GM19395 (cell line): ENCODE measurements around the gene ANK3.

Experiments
- ATAC-seq: cut with Tn5 transposase; IDR thresholded peaks from one replicate; pipeline ENCODE4 v1.9.1; 2021; ENCODE audit warnings: mild to moderate bottlenecking, moderate library complexity; ENCODE audit not compliant: unreplicated experiment

Gene ANK3

GRCh38 chr10:60237977-60238758 is 151.5 kb downstream of the ANK3 start:
- peak; percentile 59 for ATAC-seq

DNA sequence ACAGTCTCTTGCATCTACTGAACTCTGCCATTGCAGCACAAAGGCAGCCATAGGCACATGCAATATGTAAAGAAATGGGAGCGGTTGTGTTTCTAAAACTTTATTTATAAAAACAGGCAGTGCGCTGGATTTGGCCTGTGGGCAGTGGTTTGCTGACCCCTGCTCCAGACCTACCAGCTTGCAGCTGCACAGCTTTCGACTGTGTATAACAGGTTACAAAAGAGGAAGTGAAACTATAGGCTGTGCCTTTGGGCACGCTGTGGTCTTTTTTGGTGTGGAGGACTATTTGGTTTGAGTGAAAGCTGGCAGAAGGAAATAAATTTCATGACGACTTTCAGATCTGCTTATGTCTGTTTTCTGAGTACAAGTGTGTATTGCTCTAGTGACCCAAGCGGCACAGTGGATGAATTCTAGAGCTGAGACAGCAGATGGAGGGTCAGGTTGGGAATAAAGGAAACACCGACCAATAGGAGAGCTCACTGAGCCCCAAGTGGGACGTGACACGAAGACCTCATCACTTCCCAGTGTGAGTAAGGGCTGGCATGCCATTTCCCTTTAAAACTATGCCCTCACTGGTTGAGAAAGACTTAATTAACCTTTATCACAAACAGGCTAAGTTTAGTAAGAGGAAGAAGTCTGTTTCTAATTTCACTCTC is 152.7 kb downstream of the ANK3 start:
- peak; percentile 96 for ATAC-seq

- ATAC-seq = no peak
Observed at GRCh38 chr10:60235001-60235400, 154.7 kb downstream of the ANK3 start.

DNA sequence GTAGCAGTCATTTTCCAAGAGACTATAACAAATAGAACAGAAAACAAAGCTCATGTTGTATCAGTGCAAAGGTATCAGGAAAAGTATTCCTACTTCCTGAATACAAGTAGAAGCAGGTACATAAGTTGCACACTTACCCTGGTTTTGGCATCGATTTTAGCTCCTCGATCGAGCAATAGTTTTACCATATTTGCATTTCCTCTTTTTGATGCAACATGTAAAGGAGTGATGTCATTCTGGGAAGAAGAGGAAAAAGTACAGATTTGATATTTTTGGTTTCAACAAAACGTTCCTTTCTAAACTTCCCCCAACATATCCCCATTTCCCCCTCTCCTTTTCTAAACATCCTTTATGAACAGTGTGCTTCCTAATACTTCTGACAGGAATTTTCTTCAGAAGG is 155.1 kb downstream of the ANK3 start:
- no peak for ATAC-seq

DNA sequence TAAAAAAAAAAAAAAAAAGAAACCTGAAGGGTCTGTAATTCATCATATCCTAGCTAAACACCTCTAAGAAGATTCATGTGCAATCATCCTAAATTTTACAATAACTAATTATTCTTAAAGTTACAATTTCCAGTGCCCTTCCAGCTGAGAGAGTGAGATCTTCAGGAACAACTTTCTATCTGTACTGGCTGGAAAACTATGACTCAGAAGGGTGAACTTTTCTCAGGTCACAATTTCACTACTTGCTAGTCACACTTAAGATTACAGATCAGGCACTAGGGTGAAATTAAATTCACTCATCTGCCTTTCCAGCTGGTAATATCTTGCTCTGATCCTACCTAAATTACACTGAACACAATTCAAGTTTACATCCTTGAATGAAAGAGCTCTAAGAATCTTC is 158.8 kb downstream of the ANK3 start:
- no peak for ATAC-seq

- no peak for ATAC-seq
Observed at GRCh38 chr10:60224066-60224705, 165.5 kb downstream of the ANK3 start.

- no peak for ATAC-seq
Observed at GRCh38 chr10:60222047-60222446, 167.6 kb downstream of the ANK3 start.

DNA sequence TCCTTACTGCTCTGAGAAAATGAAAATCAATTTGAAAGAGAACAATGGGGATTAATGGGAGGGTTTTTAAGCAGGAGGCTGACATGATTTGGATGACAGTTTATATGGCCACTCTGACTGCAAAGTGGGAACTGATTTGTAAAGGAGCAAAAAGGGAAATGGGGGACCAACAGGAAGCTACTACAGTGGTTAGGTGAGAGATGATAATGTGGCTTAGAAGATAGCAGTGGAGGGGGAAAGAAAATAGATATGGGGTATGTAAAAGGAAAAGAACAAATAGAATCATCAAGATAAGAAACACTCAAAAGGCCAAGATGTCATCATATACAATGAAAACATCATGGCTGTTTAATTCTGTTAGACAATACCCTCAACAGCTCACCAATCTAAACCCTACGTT is 177.5 kb downstream of the ANK3 start:
- no peak for ATAC-seq

- ATAC-seq = no peak
Observed at GRCh38 chr10:60209874-60210570, 179.7 kb downstream of the ANK3 start.

DNA sequence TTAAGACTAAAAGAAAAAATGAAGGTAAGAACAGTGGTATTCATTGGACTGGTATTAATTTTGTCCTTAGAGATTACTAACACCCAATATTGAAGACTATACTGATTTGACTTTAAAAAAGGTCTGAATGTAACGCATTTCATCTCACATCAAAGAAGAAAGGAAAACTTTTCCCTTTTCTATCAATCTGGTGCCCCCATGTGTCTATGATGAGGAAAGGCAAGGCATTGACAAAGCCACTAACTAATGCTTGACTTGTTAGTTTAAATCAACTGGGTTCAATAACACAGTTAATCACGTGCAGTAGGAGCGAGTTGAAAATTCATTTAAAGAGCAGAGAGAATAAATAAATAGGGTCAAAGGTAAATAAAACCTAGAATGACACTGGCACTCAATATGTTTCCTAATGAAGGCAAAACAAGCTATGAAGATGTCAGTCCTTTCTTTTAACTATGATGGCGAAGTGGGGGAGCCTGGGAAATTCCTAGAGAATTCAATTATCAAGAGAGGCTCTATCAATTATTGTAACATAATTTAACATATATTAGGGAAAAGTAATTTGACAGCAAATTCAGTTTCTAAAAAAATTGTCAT is 180.9 kb downstream of the ANK3 start:
- no peak for ATAC-seq

- ATAC-seq = no peak
Observed at GRCh38 chr10:60207894-60208293, 181.8 kb downstream of the ANK3 start.

- ATAC-seq = no peak
Observed at GRCh38 chr10:60206735-60207134, 182.9 kb downstream of the ANK3 start.

GRCh38 chr10:60205741-60206140 is 183.9 kb downstream of the ANK3 start:
- ATAC-seq = no peak

DNA sequence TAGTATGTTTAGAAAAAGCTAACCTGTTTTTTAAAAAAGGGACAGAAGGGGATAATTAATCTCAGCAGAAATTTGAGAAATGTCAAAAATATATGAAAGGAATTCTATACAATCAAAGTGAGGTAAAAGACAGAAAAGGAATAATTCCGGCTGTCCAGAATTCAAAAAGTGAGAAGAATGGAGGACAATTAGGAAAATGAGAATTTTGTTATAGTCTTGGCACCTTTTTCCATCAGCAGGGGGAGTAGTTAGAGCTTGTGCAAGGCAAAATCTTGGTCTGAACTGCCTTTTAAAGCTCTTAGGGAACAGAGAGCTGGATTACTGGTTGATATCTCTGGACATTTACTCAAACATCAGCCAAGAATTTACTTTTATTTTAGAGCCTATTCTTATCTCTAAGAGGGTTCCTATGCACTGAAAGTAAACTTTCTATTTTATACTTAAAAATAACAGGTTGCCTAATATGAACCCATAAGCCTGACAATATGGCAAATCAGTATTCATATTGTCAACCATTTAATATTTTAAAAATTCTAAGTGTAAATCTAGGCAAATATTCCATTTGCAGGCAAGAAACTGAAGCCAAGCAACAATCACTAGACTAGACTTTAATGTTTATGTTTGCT is 185.6 kb downstream of the ANK3 start:
- no peak for ATAC-seq

GRCh38 chr10:60200682-60201053 is 189.0 kb downstream of the ANK3 start:
- ATAC-seq = no peak

GRCh38 chr10:60200012-60200681 is 189.5 kb downstream of the ANK3 start:
- ATAC-seq = no peak

DNA sequence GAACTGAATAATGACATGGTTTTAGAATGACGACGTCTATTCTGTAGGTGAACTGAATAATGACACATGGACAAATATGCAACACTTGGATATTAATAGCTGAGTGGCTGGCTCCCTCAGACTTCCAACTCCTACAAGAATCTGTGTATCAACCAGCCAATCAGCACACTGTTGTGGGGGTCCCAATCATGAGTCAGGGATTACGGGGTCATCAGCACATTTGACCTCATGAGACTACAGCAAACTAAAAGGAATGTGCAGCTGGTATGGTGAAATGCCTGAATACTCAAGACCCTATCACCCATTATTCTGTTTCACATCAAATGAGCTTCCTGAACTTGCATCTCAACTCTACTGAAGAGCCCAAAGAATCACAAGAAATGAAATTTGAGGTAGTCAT is 192.5 kb downstream of the ANK3 start:
- no peak for ATAC-seq

DNA sequence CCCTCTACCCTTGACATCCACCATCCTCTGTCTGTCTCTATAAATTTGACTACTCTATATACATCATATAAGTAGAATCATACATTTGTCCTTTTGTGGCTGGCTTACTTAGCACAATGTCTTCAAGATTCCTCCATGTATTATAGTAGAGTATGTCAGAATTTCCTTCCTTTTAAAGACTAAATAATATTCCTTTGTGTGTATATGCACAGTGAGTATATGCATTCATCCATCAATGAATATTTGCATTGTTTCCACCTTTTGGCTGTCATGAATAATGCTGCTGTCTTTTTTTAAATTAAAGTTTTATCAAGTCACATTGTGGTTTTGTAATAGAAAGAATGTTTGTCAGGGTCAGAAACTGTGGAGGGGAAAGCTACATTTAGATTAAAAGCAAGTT is 195.3 kb downstream of the ANK3 start:
- ATAC-seq = no peak

DNA sequence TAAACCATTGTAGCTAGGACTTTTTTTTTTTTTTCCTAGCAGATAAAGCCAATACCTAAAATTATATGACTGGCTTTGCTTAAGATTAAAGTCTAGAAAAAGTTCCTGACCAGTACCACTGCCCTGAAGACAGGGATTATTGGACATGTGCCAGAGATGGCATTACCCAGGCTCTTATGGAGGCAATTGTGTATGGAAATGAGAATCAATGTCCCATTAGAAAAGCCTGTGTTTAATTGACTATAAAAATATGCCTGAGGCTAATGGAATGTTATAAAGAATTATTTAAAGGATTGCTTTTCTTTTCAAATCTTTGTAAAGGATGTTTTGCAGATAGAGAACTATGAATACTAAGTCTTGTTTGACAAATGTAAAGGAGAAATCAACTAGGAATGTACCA is 196.7 kb downstream of the ANK3 start:
- no peak for ATAC-seq

DNA sequence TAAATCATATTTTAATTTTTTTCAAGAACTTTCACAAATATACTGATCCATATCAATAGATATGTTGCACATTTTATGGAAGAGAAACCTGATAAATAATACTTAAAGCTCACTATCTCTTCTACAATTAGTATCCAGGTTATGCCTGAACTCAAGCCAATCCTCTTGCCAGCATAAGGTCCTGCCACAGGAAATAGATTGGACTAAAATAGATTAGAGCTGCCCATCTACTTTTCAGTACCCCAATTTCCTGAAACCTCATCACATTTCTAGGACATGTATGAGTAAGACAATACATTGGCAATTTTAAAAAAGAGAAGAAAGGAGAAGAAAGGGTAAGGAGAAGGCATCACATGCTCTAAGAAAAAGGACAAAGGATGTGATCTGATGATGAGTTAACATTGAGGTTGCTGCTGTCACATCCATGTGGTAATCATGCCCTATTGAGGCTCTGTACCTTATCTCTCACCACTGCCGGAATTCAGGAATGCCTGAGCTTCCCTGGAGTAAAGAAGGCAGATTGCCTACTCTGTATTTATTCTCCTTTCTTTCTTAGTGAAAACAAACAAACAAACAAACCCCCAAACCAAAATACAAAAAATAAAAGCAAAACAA is 199.7 kb downstream of the ANK3 start:
- no peak for ATAC-seq
